Mesenchymal stem cell (in vitro differentiated cells and primary cell): Measurements from ENCODE around the gene DSN1.

Experiments used
- DNase-seq: peaks from one replicate; pipeline ENCODE4 v3.0.0-alpha.2; 2013
- H2AFZ ChIP-seq: one replicate; pipeline ENCODE4 v1.6.1; 2013; ENCODE audit warnings: low read depth, mild to moderate bottlenecking, control low read depth, inconsistent platforms, low read length, moderate library complexity
- H2AK5ac ChIP-seq: 2 replicates; pipeline ENCODE4 v1.6.1; 2013; ENCODE audit warnings: low read length, moderate library complexity, mild to moderate bottlenecking, inconsistent platforms; ENCODE audit not compliant: severe bottlenecking
- H2BK120ac ChIP-seq: one replicate; pipeline ENCODE4 v1.6.1; 2013; ENCODE audit warnings: low read depth, mild to moderate bottlenecking, inconsistent platforms, low read length, moderate library complexity
- H2BK12ac ChIP-seq, 2 experiments: one replicate each; pipeline ENCODE4 v1.6.1; 2013; ENCODE audit warnings: inconsistent platforms in 2 of 2, low read length in 2 of 2, mild to moderate bottlenecking in 2 of 2, moderate library complexity in 2 of 2, control low read depth in 1 of 2
- H2BK15ac ChIP-seq: one replicate; pipeline ENCODE4 v1.6.1; 2013; ENCODE audit warnings: mild to moderate bottlenecking, low read depth, inconsistent platforms; ENCODE audit not compliant: poor library complexity, severe bottlenecking
- H2BK5ac ChIP-seq: 2 replicates; pipeline ENCODE4 v1.6.1; 2013; ENCODE audit warnings: low read depth, mild to moderate bottlenecking, low read length, control low read depth, inconsistent platforms; ENCODE audit not compliant: poor library complexity, severe bottlenecking
- H3K14ac ChIP-seq, 2 experiments: one replicate each; pipeline ENCODE4 v1.6.1; 2013; ENCODE audit warnings: inconsistent platforms in 2 of 2, low read length in 2 of 2, control low read depth in 1 of 2, mild to moderate bottlenecking in 1 of 2, moderate library complexity in 1 of 2
- H3K18ac ChIP-seq, 2 experiments: one replicate each; pipeline ENCODE4 v1.6.1; 2013; ENCODE audit warnings: inconsistent platforms in 2 of 2, low read length in 2 of 2, control low read depth in 1 of 2, low read depth in 1 of 2, mild to moderate bottlenecking in 1 of 2
- H3K23ac ChIP-seq, 2 experiments: one replicate each; pipeline ENCODE4 v1.6.1; 2013; ENCODE audit warnings: inconsistent platforms in 2 of 2, low read length in 2 of 2, mild to moderate bottlenecking in 2 of 2, moderate library complexity in 2 of 2, control low read depth in 1 of 2
- H3K27ac ChIP-seq: 2 replicates; pipeline ENCODE4 v1.5.1; 2013; ENCODE audit warnings: mild to moderate bottlenecking, moderate library complexity, low read length, control low read depth, inconsistent platforms; ENCODE audit not compliant: poor library complexity, severe bottlenecking
- H3K27me3 ChIP-seq, 2 experiments: 2 replicates each; pipeline versions ENCODE4 v1.6.1 to v1.7.0; 2013; ENCODE audit warnings: low read length in 2 of 2, mild to moderate bottlenecking in 2 of 2, moderate library complexity in 2 of 2, control low read depth in 1 of 2, inconsistent platforms in 1 of 2; ENCODE audit not compliant: control insufficient read depth in 1 of 2, insufficient read depth in 1 of 2
- H3K36me3 ChIP-seq, 2 experiments: 2 replicates each; pipeline versions ENCODE4 v1.6.1 to v1.7.0; 2013; ENCODE audit warnings: low read length in 2 of 2, control low read depth in 1 of 2, inconsistent platforms in 1 of 2, low read depth in 1 of 2, mild to moderate bottlenecking in 1 of 2; ENCODE audit not compliant: insufficient read depth in 2 of 2, control insufficient read depth in 1 of 2
- H3K4ac ChIP-seq, 2 experiments: one replicate each; pipeline ENCODE4 v1.6.1; 2013; ENCODE audit warnings: inconsistent platforms in 2 of 2, low read length in 2 of 2, mild to moderate bottlenecking in 2 of 2, moderate library complexity in 2 of 2, control low read depth in 1 of 2, low read depth in 1 of 2
- H3K4me1 ChIP-seq: 2 replicates; pipeline ENCODE4 v1.6.1; 2013; ENCODE audit warnings: low read depth, low read length, control low read depth; ENCODE audit not compliant: control insufficient read depth, insufficient read depth
- H3K4me2 ChIP-seq: 2 replicates; pipeline ENCODE4 v1.6.1; 2013; ENCODE audit warnings: low read length, mild to moderate bottlenecking, inconsistent platforms; ENCODE audit not compliant: poor library complexity, severe bottlenecking
- H3K4me3 ChIP-seq, 2 experiments: 2 replicates each; pipeline versions ENCODE4 v1.5.1 to v1.7.0; 2013; ENCODE audit warnings: low read length in 2 of 2, mild to moderate bottlenecking in 2 of 2, control low read depth in 1 of 2, low read depth in 1 of 2; ENCODE audit not compliant: insufficient read depth in 1 of 2
- H3K79me1 ChIP-seq: replicated peaks from 2 replicates; pipeline ENCODE4 v1.6.1; 2013; ENCODE audit warnings: mild to moderate bottlenecking, control low read depth, low read length, inconsistent platforms; ENCODE audit not compliant: poor library complexity, severe bottlenecking
- H3K9ac ChIP-seq: 2 replicates; pipeline ENCODE4 v1.7.0; 2013; ENCODE audit warnings: mild to moderate bottlenecking, low read length, moderate library complexity
- H3K9me3 ChIP-seq: 2 replicates; pipeline ENCODE4 v1.7.0; 2013; ENCODE audit warnings: mild to moderate bottlenecking, low read length; ENCODE audit not compliant: control insufficient read depth
- H4K8ac ChIP-seq: one replicate; pipeline ENCODE4 v1.6.1; 2013; ENCODE audit warnings: inconsistent platforms, mild to moderate bottlenecking, low read length, moderate library complexity
- H4K91ac ChIP-seq: one replicate; pipeline ENCODE4 v1.6.1; 2013; ENCODE audit warnings: mild to moderate bottlenecking, low read length, inconsistent platforms
- WGBS: methylation state at CpG from one replicate; pipeline ENCODE4 v1.1.7; 2013; ENCODE audit warnings: mixed read lengths; 5-methylcytosine and 5-hydroxymethylcytosine counted together

DSN1 gene

GRCh38 chr20:36775196-36775595 lies 1.6 kb upstream of the DSN1 start:
- no peak overlapping the region for H2AFZ ChIP-seq
- no peak overlapping the region for H2AK5ac ChIP-seq
- no peak overlapping the region for H2BK15ac ChIP-seq
- peak overlapping the region in 1 of 2 experiments; percentile 4 for H2BK12ac ChIP-seq
- peak overlapping the region; percentile 98 for H3K9ac ChIP-seq
- H2BK5ac ChIP-seq, result no peak overlapping the region
- H3K4me1 ChIP-seq, result peaks cover 2% of the 10 kb centered on the region
- no peak overlapping the region for H3K23ac ChIP-seq
- WGBS, result 90% methylated on average over 2 of the region's 2 CpGs
- no peak overlapping the region for H3K27ac ChIP-seq
- peak overlapping the region; percentile 8 for H4K8ac ChIP-seq
- H3K36me3 ChIP-seq, result peaks cover 9 to 17% of the 10 kb centered on the region in 2 experiments
- H3K4me2 ChIP-seq, result no peak overlapping the region
- H3K18ac ChIP-seq, result no peak overlapping the region
- H3K27me3 ChIP-seq, result no peaks in the 10 kb centered on the region
- no peak overlapping the region for H3K14ac ChIP-seq
- H3K79me1 ChIP-seq, result peaks cover 17% of the 10 kb centered on the region
- no peaks in the 10 kb centered on the region for H3K9me3 ChIP-seq
- H3K4ac ChIP-seq, result no peak overlapping the region
- H4K91ac ChIP-seq, result no peak overlapping the region
- H2BK120ac ChIP-seq, result no peak overlapping the region
- H3K4me3 ChIP-seq, result no peak overlapping the region
- DNase-seq, result no peak

- H2AFZ ChIP-seq, result peak overlapping the region; percentile 74
- peak overlapping the region; percentile 9 to 82 for H3K18ac ChIP-seq
- H3K4me3 ChIP-seq, result peak overlapping the region; percentile 86 to 91
- no peak overlapping the region for H2BK15ac ChIP-seq
- peak overlapping the region in 1 of 2 experiments; percentile 58 for H3K14ac ChIP-seq
- H3K9me3 ChIP-seq, result no peaks in the 10 kb centered on the region
- no peak overlapping the region for H2BK120ac ChIP-seq
- H3K23ac ChIP-seq, result peak overlapping the region in 1 of 2 experiments; percentile 74
- peak overlapping the region; percentile 62 for H4K91ac ChIP-seq
- H2BK5ac ChIP-seq, result no peak overlapping the region
- no peak overlapping the region for H3K27ac ChIP-seq
- no peak overlapping the region for H2AK5ac ChIP-seq
- H2BK12ac ChIP-seq, result no peak overlapping the region
- peak overlapping the region in 1 of 2 experiments; percentile 5 for H3K4ac ChIP-seq
- H3K4me1 ChIP-seq, result peaks cover 2% of the 10 kb centered on the region
- peaks cover 2 to 12% of the 10 kb centered on the region in 2 experiments for H3K36me3 ChIP-seq
- H3K9ac ChIP-seq, result peak overlapping the region; percentile 98
- no peak for DNase-seq
- H4K8ac ChIP-seq, result peak overlapping the region; percentile 72
- no peaks in the 10 kb centered on the region for H3K27me3 ChIP-seq
- peak overlapping the region; percentile 85 for H3K4me2 ChIP-seq
- WGBS, result 5% methylated on average over 21 of the region's 28 CpGs
- peaks cover 15% of the 10 kb centered on the region for H3K79me1 ChIP-seq
These were observed 411 bp downstream of the DSN1 start for GRCh38 chr20:36773107-36773596.

GRCh38 chr20:36770680-36771079 lies 2.9 kb downstream of the DSN1 start:
- Histone ChIP-seq H3K18ac (no peak overlapping the region), H2AK5ac (no peak overlapping the region), H3K27me3 (no peaks in the 10 kb centered on the region), H2AFZ (no peak overlapping the region), H3K9ac (no peak overlapping the region), H2BK5ac (no peak overlapping the region), H2BK12ac (no peak overlapping the region), H4K91ac (no peak overlapping the region), H3K4me1 (peaks cover 2% of the 10 kb centered on the region), H3K79me1 (peaks cover 15% of the 10 kb centered on the region), H3K9me3 (no peaks in the 10 kb centered on the region), H3K4me3 (no peak overlapping the region), H3K4me2 (no peak overlapping the region), H2BK15ac (no peak overlapping the region), H3K27ac (no peak overlapping the region), H3K23ac (no peak overlapping the region), H4K8ac (no peak overlapping the region), H3K14ac (no peak overlapping the region), H2BK120ac (no peak overlapping the region), H3K36me3 (peaks cover 2 to 18% of the 10 kb centered on the region in 2 experiments), H3K4ac (no peak overlapping the region)
- 94% methylated on average over 7 of the region's 7 CpGs for WGBS
- DNase-seq, result no peak

- Histone ChIP-seq H4K91ac (no peak overlapping the region), H3K4ac (no peak overlapping the region), H3K4me2 (no peak overlapping the region), H2AK5ac (no peak overlapping the region), H3K18ac (no peak overlapping the region), H2AFZ (no peak overlapping the region), H3K9me3 (no peaks in the 10 kb centered on the region), H2BK5ac (no peak overlapping the region), H3K4me1 (peaks cover 2% of the 10 kb centered on the region), H3K23ac (no peak overlapping the region), H3K27me3 (no peaks in the 10 kb centered on the region), H3K14ac (no peak overlapping the region), H3K36me3 (peaks cover 2 to 25% of the 10 kb centered on the region in 2 experiments), H3K9ac (peak overlapping the region; percentile 33), H3K27ac (no peak overlapping the region), H3K4me3 (no peak overlapping the region), H2BK120ac (no peak overlapping the region), H4K8ac (no peak overlapping the region), H3K79me1 (peaks cover 15% of the 10 kb centered on the region), H2BK15ac (no peak overlapping the region), H2BK12ac (no peak overlapping the region)
- peak; percentile 21 for DNase-seq
- WGBS, result 100% methylated on average over 1 of the region's 5 CpGs
These were observed 4.7 kb downstream of the DSN1 start for GRCh38 chr20:36768768-36769430.
